GM18505 (cell line): ENCODE data around the gene YTHDF1.

Experiments
- ATAC-seq: cut with Tn5 transposase; IDR thresholded peaks from one replicate; pipeline ENCODE4 v1.9.1; 2021; ENCODE audit not compliant: unreplicated experiment
- POLR2A ChIP-seq: IDR thresholded peaks from 4 replicates; pipeline ENCODE4 v1.6.1; 2011; ENCODE audit warnings: borderline replicate concordance; ENCODE audit not compliant: insufficient read depth, insufficient read length; ENCODE audit errors: extremely low read depth

The YTHDF1 gene

DNA sequence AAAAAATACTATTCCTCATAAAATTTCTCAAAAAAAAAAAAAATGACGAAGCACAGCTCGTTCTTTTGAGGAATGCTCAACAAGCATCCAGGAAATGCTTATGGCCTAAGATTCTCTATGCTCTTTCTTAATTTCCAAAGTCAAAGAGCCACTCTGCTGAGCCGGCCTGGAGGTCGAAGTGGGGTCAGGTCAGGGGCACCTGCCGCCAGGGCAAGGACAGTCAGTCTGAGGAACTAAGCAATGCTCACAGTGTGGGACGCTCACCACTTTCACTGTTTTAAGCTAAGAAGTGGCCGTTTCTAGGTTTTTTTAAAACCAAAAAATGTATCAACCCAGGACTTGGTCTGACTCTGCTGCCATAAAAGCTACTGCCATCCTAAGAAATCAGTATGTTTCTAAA, 17.3 kb downstream of the YTHDF1 start:
- no peak for ATAC-seq
- TF ChIP-seq POLR2A = no peak

GRCh38 chr20:63196768-63197470, 19.0 kb downstream of the YTHDF1 start:
- TF ChIP-seq POLR2A = no peak
- ATAC-seq = no peak

DNA sequence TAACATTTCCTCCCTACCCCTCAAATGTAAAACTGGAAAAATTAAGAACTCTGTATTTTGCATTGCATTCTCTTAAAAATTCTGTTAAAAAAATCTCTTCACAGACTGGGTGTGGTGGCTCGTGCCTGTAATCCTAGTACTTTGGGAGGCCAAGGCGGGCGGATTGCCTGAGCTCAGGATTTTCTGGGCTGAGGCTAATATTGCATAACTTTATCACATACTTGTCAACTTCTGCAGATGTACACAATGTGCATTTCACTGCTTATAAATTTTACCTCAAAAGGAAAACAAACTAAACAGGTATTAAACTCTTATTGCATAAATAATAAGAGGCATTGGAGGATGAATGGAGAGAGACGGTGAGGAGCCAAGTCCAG, 21.1 kb downstream of the YTHDF1 start:
- TF ChIP-seq POLR2A = no peak
- ATAC-seq = no peak

DNA sequence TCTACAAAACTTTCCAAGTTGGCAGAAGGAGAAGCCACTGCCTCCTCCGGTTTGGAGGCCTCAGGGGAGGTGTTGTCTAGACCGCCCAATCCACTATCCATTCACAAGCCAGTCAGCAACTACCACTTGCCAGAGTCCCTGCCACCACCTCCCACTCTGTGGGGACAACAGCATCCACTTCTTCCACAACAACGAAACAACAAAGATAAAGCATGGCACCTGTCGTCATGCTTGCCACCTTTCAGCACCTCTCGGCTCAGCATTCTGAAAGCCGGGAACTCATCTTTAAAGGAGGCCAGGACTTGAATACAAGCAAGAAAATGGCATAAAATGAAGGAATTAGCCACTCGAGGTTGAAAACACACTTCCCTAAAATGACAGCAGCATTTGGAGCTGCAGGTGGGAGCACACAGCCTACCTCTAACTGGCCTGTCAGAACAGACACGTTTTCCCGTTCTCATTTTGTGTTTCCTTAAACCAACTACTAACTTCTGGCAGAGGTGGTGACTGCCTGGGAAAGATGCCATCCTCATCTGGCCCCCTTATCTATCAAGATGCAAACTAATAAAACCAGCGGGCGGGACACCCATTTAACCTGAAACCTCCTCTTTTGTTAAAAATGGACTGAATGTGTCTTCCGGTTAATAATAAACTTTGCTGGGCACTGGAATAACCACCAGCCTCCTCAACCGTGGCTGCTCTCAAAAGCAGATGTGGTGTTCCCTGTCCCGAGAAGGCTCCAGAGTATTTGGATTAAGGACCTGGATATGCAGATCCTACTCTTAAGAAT, 21.7 kb downstream of the YTHDF1 start:
- ATAC-seq = no peak
- TF ChIP-seq POLR2A = no peak

DNA sequence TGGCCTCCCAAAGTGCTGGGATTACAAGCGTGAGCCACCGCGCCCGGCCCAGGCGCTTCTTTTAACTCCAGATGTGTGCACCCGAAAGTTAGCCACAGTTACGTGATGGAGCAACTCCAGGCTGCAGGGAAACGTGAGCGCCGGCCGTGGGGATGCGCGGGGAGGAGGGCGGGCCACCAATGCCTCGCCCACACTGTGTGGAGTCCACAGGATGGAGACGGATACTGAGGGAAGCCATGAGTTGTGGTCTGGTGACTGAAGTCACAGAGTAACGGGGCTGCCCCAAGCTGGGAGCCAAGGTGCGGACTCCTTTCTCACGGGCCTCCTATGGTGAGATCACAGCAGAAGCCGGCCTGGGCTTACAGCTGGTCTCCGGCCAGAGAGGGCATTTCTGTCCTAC, 23.2 kb downstream of the YTHDF1 start:
- ATAC-seq = no peak
- no peak for TF ChIP-seq POLR2A

- no peak for ATAC-seq
- TF ChIP-seq POLR2A = no peak
Observed at GRCh38 chr20:63191400-63191799, 24.5 kb downstream of the YTHDF1 start.

DNA sequence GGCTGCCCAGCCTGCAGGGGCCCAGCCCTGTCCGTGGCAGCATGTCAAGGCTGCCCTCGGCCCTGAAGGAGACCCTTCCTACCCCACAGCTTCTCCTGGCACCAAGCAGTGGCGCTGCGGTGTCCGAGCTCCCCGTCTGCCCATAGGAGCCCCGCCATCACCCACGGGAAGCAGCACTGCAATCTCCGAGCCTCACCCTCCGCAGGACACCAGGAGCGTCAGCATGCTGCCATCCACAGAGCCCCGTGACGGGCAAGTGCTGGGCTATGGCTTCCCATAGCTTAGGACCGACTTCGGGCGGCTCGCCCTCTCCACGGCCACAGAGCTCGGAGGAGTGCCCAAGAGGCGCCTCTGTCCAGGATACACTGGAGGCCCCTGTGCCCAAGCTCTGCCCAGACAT, 25.1 kb downstream of the YTHDF1 start:
- no peak for TF ChIP-seq POLR2A
- no peak for ATAC-seq

GRCh38 chr20:63189846-63190559, 25.9 kb downstream of the YTHDF1 start:
- no peak for TF ChIP-seq POLR2A
- ATAC-seq = no peak

- TF ChIP-seq POLR2A = no peak
- no peak for ATAC-seq
Observed at GRCh38 chr20:63189322-63189642, 26.6 kb downstream of the YTHDF1 start.

DNA sequence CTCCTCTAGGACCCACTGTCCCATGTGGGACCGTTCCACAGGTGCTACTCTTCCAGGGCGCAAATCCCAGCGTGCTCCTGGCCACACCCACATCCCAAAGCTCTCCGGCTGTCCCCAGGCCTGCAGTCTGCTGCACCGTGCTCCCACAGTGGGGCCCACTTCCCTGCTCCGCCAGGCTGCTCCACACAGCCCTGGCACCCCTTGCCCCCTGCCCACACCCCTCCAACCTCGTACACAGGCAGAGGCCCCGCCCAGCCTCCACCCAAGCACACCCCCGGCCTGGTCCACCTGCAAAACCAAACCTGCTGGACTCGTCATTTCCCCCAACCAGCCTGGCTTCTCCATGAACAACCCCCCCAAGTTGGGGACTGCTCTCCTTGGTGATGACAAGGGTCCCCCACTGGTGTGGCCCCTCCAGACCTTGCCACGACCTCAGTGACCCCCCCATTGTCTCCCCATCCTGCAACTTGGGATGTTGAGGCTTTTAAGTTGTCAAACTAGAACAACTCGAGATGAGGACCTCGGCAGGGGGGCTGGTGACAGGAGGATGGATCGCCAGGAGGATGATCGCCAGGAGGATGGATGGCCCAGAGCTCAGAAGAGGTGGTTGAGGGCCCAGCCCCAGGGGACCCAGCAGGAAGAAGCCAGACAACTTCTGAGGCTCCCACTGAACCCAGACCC, 27.1 kb downstream of the YTHDF1 start:
- no peak for ATAC-seq
- TF ChIP-seq POLR2A = no peak

GRCh38 chr20:63188159-63188442, 27.8 kb downstream of the YTHDF1 start:
- ATAC-seq = no peak
- TF ChIP-seq POLR2A = no peak

DNA sequence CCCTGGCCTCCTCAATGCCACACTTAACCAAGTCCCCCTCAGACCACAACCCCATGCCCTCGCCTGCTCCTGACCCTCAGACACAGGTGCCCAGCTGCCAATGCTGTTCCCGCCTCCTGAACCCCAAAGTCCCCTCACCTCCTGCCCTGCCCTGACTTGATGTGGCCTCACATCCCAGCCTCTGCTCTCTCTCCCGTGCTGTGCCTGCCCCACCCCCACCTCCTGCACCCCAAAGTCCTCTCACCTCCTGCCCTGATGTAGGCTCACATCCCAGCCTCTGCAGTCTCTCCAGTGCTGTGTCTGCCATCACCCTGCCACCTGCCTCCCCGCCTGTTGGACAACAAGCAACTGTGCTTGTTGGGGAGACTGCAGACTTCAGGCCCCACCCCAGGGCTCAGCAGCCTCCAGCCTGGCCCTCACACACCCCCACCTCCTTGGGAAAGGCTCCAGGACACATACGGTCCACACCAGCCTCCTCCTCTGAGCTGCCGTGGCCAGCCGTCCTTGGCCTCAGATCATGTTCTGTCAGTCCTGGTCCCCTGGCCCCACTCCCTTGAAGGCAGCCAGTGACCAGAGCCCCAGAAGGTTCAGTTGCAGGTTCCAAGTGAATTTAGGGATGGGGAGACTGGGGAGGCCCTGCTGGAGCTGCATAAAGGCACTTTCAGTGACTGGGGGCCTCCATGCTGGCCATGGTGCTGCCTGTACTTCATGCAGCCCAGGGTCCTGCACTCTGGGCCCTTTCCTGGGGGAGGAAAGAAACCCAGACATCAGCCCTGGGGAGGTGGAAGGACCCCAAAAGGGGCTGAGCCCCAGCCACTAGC, 28.4 kb downstream of the YTHDF1 start:
- no peak for TF ChIP-seq POLR2A

DNA sequence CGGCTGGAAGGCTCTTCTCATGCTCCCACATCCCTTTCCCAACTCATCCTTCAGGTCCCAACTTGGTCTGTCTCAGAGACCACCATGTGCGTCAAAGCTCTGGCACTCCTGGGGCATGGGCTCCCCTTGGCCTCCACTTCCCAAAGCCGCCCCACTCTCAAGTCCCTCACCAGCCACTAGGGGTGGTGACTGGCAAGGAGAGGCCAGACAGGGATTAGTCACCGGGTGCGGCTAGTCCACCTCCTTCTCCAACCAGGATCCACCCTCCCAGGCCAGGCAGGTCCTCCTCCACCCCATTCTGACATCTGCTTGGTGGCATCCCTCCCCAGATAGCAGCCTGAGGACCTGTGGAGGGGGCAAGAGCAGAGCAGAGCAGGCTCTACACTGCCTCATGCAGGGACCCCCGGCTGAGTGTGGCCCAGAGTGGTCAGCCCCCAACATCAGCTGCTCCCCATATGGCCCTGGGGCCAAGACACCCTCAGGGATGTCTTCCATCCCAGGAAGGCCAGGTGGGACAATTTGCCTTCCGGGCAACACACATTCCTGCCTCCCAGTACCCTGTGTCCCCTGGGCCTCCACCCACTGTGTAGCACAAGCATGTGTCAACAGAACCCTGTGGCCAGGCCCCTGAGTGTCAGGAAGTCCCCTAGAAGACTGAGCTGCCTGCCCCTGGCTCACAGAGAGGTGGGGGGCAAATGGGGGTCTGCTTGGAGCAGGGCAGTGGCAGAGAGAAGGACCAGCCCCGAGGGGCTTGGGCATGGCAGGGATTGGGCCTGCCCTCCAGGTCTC, 29.2 kb downstream of the YTHDF1 start:
- no peak for ATAC-seq
- no peak for TF ChIP-seq POLR2A

More for the DNA sequence above, 28.4 kb downstream of the YTHDF1 start:
- no peak for ATAC-seq

DNA sequence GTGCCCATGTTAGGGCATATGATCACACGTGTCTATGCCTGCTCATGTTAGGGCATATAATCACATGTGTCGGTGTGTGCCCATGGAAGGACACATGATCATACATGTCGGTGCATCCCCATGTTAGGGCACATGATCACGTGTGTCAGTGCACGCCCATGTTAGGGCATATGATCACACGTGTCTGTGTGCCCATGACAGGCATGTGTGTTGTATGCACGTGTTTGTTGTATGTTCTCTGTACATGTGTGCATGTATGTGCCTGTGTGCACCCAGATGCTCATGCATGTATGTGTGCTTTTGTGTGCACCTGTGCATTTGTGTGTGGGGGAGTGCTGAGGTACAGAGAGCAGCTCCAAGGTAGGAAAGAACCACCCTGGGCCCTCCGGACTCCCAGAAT, 29.8 kb downstream of the YTHDF1 start:
- ATAC-seq = no peak

More for the DNA sequence above, 29.8 kb downstream of the YTHDF1 start:
- no peak for TF ChIP-seq POLR2A
